OCI-LY3 (cell line): ENCODE measurements around the gene ENOX2.

Source experiments
- CTCF ChIP-seq: fragments of 200-600, 300-600 bp; sonication (generic); IDR thresholded peaks from 2 replicates; pipeline ENCODE4 v1.5.1; 2014; ENCODE audit warnings: antibody characterized with exemption, low read length, low read depth
- EZH2phosphoT487 ChIP-seq: fragments of 200-600 bp; shearing (Covaris generic); IDR thresholded peaks from 2 replicates; pipeline ENCODE4 v1.6.1; 2018; ENCODE audit warnings: antibody characterized with exemption, mixed run types, low read depth

GRCh38 chrX:130840345-130840744 lies 62.7 kb downstream of the ENOX2 start:
- TF ChIP-seq CTCF (no peak), EZH2phosphoT487 (no peak)
